ENCODE measurements around the gene TRIM29. TPM values are rescaled to one million over a fixed set of nuclear protein-coding genes. Genes with fewer than 3 reads are reported as not detected.

TRIM29 gene
- total RNA-seq, 1 donor from 2014 or later, result not detected

DNA sequence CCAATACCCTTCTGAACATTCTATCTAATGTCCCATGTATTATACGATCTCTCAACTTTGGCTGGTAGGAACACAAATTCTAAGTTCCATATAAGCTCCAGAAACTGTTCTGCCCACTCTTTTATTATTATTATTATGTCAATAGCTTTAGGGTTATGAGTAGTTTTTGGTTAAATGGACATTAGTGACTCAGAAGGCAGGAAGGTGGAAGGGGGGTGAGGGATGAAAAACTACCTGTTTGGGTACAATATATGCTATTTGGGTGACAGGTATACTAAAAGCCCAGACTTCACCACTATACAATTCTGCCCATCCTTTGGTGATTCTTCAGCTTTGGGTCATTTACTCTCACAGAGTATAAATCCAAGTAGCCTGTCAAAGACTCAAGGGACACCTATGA, 22.5 kb upstream of the TRIM29 start:
- TF ChIP-seq, protein P1, sequence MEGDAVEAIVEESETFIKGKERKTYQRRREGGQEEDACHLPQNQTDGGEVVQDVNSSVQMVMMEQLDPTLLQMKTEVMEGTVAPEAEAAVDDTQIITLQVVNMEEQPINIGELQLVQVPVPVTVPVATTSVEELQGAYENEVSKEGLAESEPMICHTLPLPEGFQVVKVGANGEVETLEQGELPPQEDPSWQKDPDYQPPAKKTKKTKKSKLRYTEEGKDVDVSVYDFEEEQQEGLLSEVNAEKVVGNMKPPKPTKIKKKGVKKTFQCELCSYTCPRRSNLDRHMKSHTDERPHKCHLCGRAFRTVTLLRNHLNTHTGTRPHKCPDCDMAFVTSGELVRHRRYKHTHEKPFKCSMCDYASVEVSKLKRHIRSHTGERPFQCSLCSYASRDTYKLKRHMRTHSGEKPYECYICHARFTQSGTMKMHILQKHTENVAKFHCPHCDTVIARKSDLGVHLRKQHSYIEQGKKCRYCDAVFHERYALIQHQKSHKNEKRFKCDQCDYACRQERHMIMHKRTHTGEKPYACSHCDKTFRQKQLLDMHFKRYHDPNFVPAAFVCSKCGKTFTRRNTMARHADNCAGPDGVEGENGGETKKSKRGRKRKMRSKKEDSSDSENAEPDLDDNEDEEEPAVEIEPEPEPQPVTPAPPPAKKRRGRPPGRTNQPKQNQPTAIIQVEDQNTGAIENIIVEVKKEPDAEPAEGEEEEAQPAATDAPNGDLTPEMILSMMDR (IDR thresholded peaks at IDR 0.05; ENCODE audit: unreplicated experiment), result no peak
- Mint-ChIP-seq H3K36me3 (ENCODE audit: insufficient read depth) (no peaks in the 10 kb centered on the region), H3K9me3 (ENCODE audit: low read depth) (peaks cover 5% of the 10 kb centered on the region), H3K27me3 (peaks cover 15% of the 10 kb centered on the region), H3K4me3 (ENCODE audit: low read depth) (no peak overlapping the region), H3K4me1 (ENCODE audit: low read depth) (no peaks in the 10 kb centered on the region), H3K27ac (no peak overlapping the region)
- no peak for DNase-seq (ENCODE audit: low spot score, unreplicated experiment)

DNA sequence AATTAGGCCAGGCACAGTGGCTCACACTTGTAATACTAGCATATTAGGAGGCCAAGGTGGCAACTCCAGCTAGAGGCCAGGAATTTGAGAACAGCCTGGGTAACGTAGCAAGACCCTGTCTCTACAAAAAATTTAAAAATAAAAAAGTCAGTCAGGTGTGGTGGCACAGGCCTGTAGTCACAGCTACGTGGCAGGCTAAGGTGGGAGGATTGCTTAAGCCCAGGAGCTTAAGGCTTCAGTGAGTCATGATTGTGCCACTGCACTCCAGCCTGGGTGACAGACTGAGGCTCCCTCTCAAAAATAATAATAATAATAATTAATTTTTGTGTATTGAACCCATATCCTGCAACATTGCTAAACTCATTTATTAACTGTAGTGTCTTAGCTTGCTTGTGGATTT, 15.3 kb upstream of the TRIM29 start:
- no peak overlapping the region for H3K4me3 Mint-ChIP-seq (ENCODE audit: low read depth)
- no peak overlapping the region for H3K27ac Mint-ChIP-seq
- H3K9me3 Mint-ChIP-seq (ENCODE audit: low read depth), result peaks cover 14% of the 10 kb centered on the region
- no peaks in the 10 kb centered on the region for H3K36me3 Mint-ChIP-seq (ENCODE audit: insufficient read depth)
- peaks cover 17% of the 10 kb centered on the region for H3K27me3 Mint-ChIP-seq
- TF ChIP-seq, protein P1 (IDR thresholded peaks at IDR 0.05; ENCODE audit: unreplicated experiment), result no peak
- H3K4me1 Mint-ChIP-seq (ENCODE audit: low read depth), result no peaks in the 10 kb centered on the region
- DNase-seq (ENCODE audit: low spot score, unreplicated experiment), result no peak

DNA sequence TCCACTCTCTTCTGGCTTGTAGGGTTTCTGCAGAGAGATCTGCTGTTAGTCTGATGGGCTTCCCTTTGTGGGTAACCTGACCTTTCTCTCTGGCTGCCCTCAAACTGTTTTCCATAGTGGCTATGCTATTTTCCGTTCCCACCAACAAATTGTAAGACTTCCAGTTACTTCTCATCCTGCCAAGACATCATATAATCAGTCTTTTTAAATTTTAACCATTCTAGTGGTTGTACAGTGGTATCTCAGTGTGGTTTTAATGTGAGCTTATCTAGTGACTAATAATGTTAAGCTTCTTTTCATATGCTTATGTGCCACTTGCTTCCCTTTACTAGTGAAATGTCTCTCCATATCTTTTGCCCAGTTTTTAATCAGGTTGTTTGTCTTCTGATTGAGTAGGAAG, 13.6 kb upstream of the TRIM29 start:
- no peak overlapping the region for H3K4me3 Mint-ChIP-seq (ENCODE audit: low read depth)
- DNase-seq (ENCODE audit: low spot score, unreplicated experiment), result no peak
- H3K27ac Mint-ChIP-seq, result no peak overlapping the region
- TF ChIP-seq, protein P1 (IDR thresholded peaks at IDR 0.05; ENCODE audit: unreplicated experiment), result no peak
- peaks cover 11% of the 10 kb centered on the region for H3K9me3 Mint-ChIP-seq (ENCODE audit: low read depth)
- H3K27me3 Mint-ChIP-seq, result peaks cover 29% of the 10 kb centered on the region
- no peaks in the 10 kb centered on the region for H3K36me3 Mint-ChIP-seq (ENCODE audit: insufficient read depth)
- no peaks in the 10 kb centered on the region for H3K4me1 Mint-ChIP-seq (ENCODE audit: low read depth)

DNA sequence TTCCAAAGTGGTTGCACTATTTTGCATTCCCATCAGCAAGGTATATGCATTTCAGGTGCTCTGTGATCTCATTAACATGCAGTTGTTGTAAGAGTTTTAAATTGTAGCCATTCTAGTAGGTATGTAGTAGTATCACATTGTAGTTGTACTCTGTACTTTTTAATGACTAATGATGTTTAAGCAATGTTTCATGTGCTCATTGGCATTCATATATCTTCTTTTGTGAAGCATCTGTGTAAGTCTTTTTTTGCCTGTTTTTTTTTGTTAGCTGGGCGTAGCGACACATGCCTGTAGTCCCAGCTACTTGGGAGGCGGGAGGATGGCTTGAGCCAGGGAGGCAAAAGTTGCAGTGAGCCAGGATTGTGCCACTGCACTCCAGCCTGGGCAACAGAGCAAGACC, 11.3 kb upstream of the TRIM29 start:
- DNase-seq (ENCODE audit: low spot score, unreplicated experiment), result no peak
- Mint-ChIP-seq H3K4me3 (ENCODE audit: low read depth) (no peak overlapping the region), H3K4me1 (ENCODE audit: low read depth) (no peaks in the 10 kb centered on the region), H3K36me3 (ENCODE audit: insufficient read depth) (no peaks in the 10 kb centered on the region), H3K27me3 (peaks cover 45% of the 10 kb centered on the region), H3K9me3 (ENCODE audit: low read depth) (peaks cover 7% of the 10 kb centered on the region), H3K27ac (no peak overlapping the region)
- TF ChIP-seq, protein P1 (IDR thresholded peaks at IDR 0.05; ENCODE audit: unreplicated experiment), result no peak

DNA sequence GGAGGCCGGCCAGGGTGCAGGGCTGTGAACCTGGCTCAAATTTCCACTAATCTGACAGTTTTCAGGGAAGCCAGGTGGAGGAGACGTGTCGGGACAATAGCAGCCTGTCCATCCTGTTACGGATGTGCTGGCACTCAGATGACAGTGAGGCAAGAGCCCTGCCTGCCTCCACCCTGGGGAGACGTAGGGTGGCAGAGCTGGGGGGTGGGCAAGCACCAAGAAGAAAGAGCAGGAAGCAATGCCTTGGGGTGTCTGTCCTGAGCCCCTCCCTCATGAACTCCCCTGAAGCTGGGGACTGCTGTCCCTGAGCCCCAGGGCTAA, 10.0 kb upstream of the TRIM29 start:
- Mint-ChIP-seq H3K9me3 (ENCODE audit: low read depth) (peaks cover 7% of the 10 kb centered on the region), H3K4me3 (ENCODE audit: low read depth) (no peak overlapping the region), H3K4me1 (ENCODE audit: low read depth) (no peaks in the 10 kb centered on the region), H3K36me3 (ENCODE audit: insufficient read depth) (no peaks in the 10 kb centered on the region), H3K27ac (no peak overlapping the region), H3K27me3 (peaks cover 51% of the 10 kb centered on the region)
- DNase-seq (ENCODE audit: low spot score, unreplicated experiment), result no peak
- TF ChIP-seq, protein P1 (IDR thresholded peaks at IDR 0.05; ENCODE audit: unreplicated experiment), result no peak

Data from progenitor cell of endocrine pancreas (in vitro differentiated cells).